ENCODE results near the gene CCL4L2.
"Not testable (repeated sequence)": the region's sequence is repeated elsewhere in the genome, so short reads cannot be mapped to it uniquely, and the experiment has no call there.

CCL4L2 gene

DNA sequence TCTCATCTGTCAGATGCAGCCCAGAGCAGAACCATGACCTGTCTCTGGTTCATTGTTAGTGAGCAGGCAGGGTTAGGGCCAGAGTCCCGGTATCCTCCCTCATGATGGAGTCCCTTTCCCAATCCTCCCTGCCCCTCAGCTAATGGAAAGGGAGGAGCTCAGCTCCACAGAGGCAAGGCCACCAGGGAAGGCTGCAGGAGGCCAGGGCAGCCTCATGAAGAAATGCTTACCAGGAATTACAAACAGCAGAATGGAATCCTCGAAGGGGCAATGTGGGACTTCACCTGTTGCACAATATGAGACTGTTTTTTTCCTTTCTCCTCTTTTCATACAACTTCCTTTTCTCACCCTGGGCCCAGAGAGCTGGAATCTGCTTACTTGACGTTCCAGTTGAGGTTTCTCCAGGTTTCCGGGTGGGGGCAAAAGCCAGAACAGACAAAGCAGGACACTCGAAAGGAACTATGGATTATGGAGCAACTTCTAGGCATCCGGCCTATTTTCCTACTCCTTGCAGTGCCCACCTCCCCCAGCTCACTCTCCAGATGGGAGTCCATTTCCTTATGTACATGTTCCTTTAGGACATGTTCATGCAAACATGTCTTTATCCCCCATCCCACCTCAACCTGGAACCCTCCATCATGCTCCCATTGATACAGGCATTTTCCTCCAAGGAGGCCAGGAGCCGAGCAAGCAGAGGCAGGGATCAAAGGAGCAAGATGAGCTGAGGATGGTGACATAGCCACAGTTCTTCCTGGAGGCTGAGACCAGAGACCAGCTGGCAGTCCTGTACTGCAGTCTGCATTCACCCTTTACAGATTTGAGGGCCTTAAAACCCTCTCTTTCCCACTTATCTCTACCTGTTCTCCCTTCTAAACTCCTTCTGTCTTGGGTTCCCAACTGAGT lies 4.8 kb downstream of the CCL4L2 start:
- not testable (repeated sequence) for FAIRE-seq; DNase-seq (ENCODE audit: extremely low spot score, insufficient read length, low read depth)

- not testable (repeated sequence) for DNase-seq (ENCODE audit: extremely low spot score, insufficient read length, low read depth); FAIRE-seq
Observed at GRCh38 chr17:36219556-36219955, 8.7 kb downstream of the CCL4L2 start.

DNA sequence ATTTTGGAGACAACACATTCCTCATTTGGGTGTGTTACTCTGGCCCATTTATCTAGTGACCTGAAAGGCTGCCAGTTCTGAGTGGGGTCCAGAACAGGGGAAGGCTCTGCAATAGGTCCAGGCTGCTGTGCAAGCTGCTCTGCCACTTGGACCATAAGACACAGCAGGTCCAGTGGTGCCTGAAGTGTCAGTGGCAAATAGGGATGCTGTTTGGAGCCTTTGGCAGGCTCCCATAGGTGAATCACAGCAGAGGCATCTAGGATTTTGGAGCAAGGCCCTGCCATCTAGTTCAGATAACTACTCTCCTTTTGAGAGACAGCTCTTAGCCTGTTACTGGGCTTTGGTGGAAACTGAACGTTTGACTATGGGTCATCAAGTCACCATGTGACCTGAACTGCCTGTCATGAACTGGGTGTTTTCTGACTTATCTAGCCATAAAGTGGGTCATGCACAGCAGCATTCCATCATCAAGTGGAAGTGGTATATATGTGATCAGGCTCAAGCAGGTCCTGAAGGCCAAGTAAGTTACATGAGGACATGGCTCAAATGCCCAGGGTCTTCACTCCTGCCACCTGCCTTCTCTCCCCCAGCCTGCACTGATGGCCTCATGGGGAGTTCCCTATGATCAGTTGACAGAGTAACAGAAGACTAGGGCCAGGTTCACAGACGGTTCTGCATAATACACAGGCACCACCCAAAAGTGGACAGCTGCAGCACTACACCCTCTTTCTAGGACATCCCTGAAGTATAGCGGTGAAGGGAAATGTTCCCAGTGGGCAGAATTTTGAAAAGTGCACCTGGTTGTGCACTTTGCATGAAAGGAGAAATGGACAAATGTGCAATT lies 10.1 kb downstream of the CCL4L2 start:
- not testable (repeated sequence) for FAIRE-seq; DNase-seq (ENCODE audit: extremely low spot score, insufficient read length, low read depth)

- not testable (repeated sequence) for FAIRE-seq
Observed at GRCh38 chr17:36221581-36222100, 10.8 kb downstream of the CCL4L2 start.

GRCh38 chr17:36222967-36223366 lies 12.1 kb downstream of the CCL4L2 start:
- DNase-seq (ENCODE audit: extremely low spot score, insufficient read length, low read depth); FAIRE-seq: not testable (repeated sequence)

More at GRCh38 chr17:36221581-36222100, 10.8 kb downstream of the CCL4L2 start:
- not testable (repeated sequence) for DNase-seq (ENCODE audit: extremely low spot score, insufficient read length, low read depth)

- FAIRE-seq; DNase-seq (ENCODE audit: extremely low spot score, insufficient read length, low read depth): not testable (repeated sequence)
Observed at GRCh38 chr17:36229644-36230043, 18.8 kb downstream of the CCL4L2 start.

- not testable (repeated sequence) for FAIRE-seq; DNase-seq (ENCODE audit: extremely low spot score, insufficient read length, low read depth)
Observed at GRCh38 chr17:36242046-36242445, 31.2 kb downstream of the CCL4L2 start.

Measured in GM18507 (cell line).